CMK (cell line): ENCODE measurements around the gene SMARCD3.

Experiments
- DNase-seq: peaks from one replicate; pipeline ENCODE4 v3.0.0-alpha.2; 2010; ENCODE audit warnings: low read depth

Gene SMARCD3

DNA sequence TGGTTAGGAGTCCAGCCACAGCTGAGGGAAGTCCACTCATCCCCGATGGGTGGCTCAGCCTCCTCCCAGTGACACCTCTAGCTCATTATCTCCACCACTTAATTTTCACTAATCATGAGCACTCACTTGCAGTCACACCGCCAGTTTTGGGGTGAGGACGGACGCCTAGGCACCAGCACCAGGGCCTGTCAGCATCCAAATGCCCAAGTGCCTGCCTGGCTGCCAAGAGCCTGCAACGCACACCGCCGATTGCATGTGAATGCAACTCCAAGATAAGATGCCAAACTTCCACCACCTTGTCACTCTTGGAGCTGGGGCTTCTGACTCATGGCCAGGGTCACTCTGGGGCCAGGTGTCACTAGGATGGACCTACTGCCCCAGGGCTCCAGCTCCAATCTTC is 24.4 kb upstream of the SMARCD3 start:
- DNase-seq = no peak

DNA sequence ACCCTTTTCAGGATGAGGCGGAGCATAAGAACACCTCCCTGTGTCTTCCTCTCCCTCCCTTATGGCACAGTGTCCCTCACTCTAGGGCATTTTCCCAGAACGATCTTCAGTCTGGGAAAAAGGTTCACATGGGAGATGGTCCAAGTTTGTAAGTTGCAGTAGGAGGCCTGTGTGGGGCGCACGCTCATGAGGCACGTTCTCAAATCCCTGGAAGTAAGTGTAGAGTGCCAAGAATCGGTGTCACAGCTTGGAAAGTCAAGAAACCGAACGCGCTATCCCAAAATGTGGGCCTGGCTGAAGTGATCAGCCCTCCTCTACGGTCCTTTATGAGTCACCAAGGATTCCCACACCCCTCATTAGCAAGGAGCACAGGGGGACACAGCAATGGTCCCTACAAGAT is 23.9 kb upstream of the SMARCD3 start:
- DNase-seq = no peak

- DNase-seq = no peak
These were observed 23.3 kb upstream of the SMARCD3 start for GRCh38 chr7:151271699-151272355.

DNA sequence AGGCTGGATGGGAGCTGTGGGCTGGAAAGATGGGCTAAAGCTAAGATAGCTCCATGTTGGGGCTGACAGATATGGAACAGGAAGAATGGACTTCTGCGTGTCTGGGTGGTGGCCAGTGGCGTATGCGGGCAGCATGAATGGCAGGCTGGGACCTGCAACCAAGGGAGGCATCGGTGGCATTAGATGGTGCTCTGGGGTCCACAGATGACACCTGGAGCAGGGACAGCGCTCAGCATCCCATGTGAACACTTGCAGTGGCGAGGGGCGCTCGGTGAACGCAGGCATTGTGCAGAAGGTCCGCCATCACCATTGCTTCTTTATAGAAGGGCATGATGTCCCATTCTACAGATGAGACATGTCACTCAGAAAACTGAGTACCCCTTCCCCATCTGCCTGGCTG is 21.0 kb upstream of the SMARCD3 start:
- no peak for DNase-seq

- DNase-seq = no peak
These were observed 16.9 kb upstream of the SMARCD3 start for GRCh38 chr7:151265351-151265931.

- DNase-seq = no peak
These were observed 16.1 kb upstream of the SMARCD3 start for GRCh38 chr7:151264615-151265014.

DNA sequence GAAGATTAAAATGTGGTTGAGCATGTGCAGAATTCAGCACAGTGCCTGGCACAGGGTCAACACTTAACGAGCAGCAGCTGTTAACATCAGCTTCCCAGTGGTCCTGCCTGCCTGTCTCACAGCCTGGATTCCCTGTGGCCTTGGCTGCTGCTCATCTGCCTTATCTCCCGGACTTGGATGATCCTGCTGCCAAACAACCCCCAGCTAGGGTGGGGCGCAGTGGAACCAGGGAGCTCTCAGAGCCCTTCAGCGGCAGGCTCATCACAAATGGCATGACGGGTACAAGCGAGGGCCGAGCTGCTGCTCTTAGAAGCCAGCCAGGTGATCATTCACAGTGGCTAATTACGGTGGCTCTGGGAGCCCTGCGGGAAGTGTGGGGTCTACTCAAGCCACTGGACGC is 13.0 kb upstream of the SMARCD3 start:
- no peak for DNase-seq

DNA sequence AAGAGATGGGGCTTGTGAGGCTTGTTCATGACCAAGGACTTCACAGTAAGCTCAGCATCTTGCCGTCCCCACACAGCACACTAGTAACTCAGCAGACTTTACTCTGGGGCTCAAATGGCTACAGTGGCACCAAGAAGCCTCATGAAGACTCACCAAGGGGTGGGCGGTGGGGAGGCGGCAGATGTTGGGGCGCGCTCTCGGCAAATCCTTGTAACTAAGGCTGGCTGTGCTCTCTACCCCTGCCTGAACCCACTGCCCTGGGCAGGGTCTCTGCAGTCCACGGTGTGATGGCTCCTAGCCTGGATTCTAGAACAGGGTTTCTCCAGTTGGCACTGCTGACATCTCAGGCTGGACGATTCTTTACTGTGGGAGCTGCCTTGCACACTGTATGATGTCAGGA is 12.4 kb upstream of the SMARCD3 start:
- no peak for DNase-seq

DNA sequence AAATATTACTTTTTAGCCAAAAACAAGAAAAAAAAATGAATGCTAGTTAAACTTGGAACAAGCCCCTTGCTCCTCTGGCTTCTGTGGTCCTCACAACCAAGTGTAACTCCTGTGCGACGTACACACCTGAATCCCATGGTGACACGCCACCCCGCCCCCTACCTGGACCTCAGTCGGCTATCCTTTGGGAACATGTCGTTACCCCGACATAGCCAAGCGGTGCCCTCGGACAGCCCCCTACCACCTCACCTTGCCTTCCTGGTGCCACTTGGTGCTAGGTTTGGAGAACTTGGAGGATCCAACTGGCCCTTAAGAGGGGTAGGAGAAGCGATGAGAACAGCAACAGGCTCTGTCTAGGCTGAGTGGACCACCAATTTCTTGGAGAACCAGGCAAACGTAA is 12.0 kb upstream of the SMARCD3 start:
- DNase-seq = no peak

- DNase-seq = no peak
These were observed 9.5 kb upstream of the SMARCD3 start for GRCh38 chr7:151257990-151258389.

DNA sequence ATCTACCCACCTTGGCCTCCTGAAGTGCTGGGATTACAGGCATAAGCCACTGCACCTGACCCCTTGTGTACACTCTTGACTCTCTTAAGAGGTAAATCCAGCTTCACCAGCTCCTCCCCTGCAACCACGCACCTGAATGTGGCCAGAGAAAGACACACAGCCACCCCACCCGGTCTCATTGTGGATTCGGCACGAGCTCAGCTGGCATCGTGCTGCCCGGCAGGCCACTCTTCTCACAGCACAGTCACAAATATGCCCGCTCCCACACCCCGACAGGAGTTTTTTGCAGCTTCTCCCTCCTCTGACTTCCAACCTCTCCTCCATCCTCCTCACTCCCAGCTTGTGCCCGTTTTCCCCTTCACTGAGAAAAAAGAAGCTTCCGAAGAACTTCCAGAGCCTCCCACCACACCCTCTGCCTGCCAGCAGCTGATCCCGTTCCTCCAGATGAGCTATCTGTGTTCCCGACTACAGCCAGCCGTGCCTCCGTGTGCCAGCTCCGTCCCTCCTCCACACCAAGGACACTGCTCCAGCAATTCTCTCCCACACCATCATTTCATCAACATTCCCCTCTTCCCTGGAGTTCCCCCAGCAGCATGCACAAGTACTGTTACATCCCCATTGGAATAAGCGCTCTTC is 8.0 kb upstream of the SMARCD3 start:
- DNase-seq = no peak

GRCh38 chr7:151255390-151255789 is 6.9 kb upstream of the SMARCD3 start:
- no peak for DNase-seq

DNA sequence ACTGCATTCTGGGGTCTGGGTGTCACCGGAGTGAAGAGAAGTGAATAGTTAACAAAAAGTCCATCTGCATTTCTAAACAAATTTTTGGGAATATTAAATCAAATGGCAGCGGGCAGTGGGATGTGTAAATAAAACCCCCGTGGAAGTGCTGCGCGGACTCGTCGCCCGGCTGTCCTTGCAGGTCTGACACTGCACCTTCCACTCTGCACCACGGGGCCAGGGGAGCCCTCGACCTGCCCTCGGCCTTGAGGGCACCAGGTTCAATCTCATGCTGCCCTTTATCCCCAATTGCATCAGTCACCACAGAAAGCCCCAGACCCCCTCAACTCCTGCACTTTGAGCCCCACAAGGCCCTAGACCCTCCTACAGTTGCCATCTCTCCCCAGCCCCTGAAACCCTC is 6.4 kb upstream of the SMARCD3 start:
- DNase-seq = no peak

DNA sequence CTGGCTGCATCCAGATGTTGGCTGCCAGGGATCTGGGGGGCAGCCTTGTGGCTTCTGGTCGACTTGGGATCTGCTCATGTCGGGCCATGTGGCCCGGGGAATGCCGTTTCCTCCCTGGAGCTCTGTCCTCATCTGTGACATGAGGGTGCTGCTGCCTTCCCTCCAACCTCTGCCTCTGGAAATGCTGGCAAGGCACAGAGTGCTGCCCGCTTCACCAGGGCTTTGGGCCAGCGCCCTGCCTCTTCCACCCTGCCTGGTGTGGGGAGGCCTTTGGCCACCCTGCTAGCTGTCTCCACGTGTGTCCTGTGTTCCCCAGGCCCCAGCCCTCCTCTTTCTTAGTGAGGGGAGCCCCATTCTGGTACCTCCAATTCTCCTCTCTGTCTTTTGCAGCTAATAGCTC is 5.8 kb upstream of the SMARCD3 start:
- no peak for DNase-seq

DNA sequence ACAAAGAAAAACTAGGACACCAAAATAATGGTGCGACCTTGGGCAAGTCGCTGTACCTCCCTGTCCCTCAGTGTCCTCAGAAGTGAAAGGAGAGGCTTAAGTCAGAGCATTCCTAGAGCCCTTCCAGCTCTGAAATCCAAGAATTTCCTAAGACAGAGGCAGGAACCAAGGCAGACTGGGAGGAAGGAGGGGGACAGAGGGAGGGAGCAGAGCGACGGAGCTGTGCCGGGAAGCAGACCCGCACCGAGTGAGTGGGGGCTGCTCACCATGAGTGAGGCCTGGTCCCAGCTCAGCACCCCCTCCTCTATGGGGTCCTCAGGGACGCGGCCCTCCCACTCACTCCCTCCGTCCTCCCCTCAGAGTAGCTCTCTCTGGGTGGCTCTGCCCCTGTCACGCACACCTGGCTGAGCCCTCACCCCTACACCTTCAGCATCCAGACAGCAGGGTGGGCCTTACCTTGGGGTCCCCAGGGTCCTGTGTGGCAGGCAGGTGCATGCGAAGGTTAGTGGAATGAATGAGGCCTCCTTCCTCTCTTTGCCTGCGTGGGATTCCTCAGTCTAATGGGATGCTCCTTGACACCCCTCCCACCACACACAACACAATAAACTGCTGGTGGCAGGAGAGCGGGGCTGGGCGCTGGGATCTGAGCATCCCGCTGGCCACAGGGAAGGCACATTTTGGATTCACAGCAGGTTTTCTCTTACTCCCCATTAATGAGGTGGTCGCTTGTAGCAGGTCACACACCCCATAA is 4.6 kb upstream of the SMARCD3 start:
- no peak for DNase-seq

DNA sequence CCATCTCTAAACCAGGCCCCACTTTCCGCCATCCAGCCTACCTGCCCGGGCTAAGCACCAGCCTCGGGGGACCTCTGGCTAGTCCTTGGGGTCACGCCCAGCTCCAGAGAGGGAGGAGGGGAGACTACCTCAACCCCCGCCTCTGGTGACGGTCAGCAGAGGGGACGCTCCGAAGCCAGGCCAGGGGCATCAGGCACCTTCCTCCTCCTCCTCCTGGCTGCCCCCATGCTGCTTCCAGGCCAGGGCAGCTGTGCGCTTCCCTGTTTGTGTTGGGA is 4.0 kb upstream of the SMARCD3 start:
- no peak for DNase-seq

DNA sequence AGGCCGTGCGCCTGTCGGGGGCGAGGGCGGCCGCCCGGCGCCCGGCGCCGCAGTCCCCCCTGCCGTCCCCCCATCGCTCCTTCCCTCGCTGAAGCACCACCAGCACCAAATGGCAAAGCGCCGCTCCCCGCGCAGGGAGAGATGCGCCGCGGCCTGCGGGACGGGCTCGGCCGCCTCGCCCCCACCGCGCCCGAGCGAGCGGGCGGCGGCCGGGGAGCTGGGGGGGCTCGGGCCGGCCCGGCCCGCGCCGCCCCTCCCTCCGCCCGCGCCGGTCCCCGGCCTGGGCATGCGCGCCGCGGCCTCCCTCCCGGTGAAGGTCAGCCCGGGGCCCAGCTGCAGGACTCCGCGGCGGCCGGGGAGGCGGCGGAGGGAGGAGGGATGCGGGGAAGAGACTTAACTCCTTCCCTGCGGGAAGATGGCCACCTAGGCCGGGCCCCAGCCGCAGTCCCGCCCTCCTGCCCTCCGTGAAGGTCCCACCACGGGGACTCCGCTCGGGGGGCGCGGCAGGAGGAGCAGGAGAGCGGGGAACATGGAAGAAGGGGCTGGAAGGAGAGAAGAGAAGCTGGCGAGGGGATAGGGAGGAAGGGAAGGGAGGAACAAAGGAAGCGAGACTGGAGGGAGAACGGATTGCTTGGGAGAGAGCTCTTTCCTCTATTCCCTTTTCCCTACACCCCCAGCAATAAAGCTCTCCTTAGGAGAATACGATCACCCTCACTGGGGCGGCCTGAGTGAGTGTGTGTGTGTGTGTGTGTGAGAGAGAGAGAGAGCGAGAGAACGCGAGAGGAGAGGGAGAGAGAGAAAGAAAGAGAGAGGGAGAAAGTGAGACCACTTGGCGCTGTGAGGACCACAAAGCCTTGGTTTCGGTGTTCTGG is 3.4 kb upstream of the SMARCD3 start:
- DNase-seq = no peak

DNA sequence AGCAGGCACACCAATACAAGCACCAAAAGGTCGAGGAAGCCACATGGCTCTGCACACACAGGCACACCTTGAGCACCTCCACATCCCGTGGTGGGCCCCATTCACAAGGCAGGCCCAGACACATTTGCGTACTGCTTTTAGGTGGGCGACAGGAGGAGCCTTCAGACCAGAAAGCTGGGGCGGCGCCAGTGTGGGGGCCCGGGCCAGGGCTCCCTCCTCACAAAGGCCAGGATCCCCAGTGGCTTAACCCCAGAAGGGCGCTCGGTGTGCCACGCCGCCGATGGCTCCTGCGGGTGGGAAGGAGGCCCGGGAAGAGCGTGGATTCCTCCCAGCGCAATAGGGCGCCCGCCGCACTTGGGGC is 2.8 kb upstream of the SMARCD3 start:
- DNase-seq = no peak

- DNase-seq = no peak
These were observed 2.0 kb upstream of the SMARCD3 start for GRCh38 chr7:151250181-151251132.

GRCh38 chr7:151249732-151250072 is 1.2 kb upstream of the SMARCD3 start:
- DNase-seq = no peak

DNA sequence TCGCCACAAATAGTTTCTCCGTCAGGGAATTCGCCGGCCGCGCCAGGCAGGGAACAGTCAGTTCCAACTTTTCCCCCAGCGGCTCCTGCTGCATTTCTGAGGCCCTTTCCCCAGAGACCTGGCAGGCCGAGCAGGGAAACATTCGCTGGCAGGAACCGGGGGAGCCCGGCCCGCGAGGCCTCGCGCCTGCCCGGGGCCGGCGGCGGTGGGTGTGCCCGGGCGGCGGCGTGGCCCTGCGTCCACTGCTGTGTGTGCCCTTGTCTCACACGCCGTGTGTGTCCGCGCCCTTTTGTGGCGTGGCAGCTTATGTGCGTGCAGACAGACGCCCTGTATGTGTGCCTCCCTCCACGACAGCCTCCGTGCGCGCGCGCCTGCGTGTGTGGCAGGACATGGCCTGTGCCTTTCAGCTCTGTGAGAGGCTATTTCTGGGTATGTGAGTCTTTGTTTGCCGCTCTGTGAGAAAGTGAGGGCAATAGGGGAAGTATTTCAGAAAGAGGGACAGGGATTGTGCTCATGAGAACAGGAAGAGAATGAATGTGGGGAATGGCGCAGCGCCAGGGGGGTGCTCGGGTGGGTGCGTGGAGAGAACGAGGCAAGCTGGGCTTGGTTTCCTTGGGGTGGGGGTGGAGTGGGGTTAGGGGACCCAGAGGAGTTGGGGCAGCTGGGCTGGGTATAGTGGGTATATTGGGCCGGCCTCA is 689 bp upstream of the SMARCD3 start:
- DNase-seq = no peak
